ENCODE data around the gene GNB5.
A peak's percentile ranks its signal among the peaks of the same experiment; 100 is the strongest.

GNB5 gene

DNA sequence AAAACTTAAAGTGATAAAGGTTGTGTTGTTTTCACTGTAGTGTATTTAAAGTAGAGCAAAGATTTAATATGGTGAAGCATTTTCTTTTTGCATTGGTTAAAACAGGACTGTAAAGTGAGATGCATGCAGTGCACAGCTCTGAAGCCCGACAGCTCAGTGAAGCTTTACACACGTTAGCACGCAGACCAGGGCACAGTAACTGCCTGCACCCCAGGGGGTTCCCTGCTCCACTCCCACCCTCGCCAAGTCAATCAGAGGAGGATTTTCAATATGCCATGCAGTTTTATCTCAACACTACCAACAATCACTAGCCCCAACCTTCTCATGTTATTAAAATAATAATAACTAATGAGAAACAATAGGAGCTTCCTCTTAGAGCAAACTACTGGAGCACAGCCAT, 50.5 kb downstream of the GNB5 start:
- DNase-seq (ENCODE audit: low spot score) = no peak

GRCh38 chr15:52139599-52140462, 51.4 kb downstream of the GNB5 start:
- peak; percentile 68 for DNase-seq (ENCODE audit: low spot score)

DNA sequence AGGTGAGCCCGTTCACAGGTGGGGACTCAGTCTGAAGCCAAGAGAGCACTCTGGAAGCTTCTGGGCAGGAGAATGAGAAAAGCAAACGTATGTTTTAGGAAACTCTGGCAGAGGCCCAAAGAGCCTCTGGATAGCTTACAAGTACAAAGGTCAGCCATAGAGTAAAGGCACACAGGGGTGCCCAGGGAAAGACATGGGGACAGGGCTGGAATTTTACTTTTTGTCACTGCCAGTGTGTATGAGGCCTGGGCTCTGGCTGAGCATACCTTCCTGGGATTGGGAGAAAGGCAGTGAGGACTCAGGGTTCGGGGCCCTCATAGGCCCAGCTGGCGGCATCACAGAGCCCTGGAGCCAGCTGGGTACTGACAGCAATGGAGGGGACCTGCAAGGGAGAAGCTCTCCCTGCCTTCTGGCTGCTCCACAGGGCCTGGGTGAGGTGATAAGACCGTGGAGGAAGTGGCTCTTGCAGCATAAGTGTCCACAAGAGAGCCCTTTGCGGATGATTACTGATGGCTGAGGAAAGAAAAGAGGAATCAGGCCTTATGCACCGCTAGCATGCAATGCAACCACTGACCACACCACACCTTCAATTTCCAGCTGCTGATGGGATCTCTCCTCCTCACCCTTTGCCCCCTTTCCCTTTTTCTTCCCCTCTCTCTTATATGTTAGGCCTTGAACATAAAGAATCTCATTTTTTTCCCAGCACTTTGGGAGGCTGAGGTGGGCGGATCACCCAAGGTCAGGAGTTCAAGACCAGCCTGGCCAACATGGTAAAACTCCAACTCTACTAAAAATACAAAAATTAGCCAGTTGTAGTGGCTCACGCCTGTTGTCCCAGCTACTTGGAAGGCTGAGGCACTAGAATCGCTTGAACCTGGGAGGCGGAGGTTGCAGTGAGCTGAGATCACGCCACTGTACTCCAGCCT, 53.5 kb downstream of the GNB5 start:
- DNase-seq (ENCODE audit: low spot score) = no peak

- DNase-seq (ENCODE audit: low spot score) = no peak
These were observed 54.7 kb downstream of the GNB5 start for GRCh38 chr15:52136442-52136980.

- no peak for DNase-seq (ENCODE audit: low spot score)
These were observed 56.6 kb downstream of the GNB5 start for GRCh38 chr15:52134502-52135144.

DNA sequence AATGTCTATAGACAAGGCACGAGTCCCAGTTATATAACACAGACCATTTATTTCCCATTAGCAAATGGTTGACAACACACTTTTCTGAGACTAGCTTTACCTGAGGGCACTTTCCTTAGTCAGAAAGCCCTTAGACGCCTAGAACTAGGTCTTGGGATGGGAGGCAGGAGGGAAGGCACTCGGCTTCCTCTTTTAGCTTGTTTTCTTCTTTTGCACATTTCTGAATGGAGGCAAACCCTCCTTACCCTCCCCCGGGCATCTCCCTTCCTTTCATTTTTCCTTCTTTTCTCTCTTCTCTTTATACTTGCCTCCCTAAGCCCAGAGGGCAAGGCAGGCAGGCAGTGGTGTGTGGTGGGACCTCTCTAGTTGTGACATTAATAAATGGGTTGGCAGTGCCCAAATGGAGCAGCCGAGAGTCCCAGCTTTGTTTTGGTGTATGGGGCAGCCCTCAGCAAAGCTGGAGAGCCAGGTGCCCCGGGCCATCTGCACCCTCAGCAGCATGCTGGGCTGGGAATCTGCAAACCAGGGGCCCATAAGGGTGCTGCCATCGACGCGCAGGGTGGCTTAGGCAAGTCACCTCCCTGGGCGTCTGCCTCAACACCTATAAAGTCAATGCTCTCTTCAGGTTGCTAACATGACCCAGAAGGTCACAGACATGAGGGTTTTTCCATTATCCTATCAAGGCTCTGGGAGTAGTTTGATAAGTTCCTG, 57.5 kb downstream of the GNB5 start:
- DNase-seq (ENCODE audit: low spot score) = no peak

GRCh38 chr15:52132066-52132465, 59.1 kb downstream of the GNB5 start:
- no peak for DNase-seq (ENCODE audit: low spot score)

GRCh38 chr15:52128568-52128967, 62.6 kb downstream of the GNB5 start:
- no peak for DNase-seq (ENCODE audit: low spot score)

DNA sequence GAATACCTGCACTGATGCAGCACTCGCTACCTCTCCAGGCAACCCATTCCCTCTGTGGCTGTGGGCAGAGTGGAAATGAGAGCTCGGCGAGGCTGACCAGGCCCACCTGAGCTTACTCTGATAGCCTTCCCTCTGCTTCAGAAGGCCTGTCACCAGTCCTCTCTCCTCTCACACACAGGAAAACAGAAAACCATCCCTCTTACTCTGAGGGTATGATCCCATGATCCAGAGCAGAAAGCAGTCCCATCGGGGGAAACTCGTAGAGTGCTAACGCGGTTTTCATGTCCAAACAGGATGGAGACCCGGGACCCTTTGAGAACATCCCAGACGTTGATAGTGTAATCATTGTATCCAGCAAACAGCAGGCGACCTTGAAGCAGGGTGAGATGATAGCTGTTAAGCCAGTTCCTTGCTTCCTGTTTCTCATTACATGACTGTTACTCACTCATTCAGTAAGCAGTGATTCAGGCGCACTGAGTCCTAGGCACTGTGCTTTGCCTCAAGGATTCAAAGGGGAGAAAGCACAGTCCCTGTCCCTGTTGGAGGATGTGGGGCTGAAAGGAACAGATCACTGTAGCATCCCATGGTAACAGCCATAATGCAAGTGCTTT, 66.8 kb downstream of the GNB5 start:
- peak; percentile 82 for DNase-seq (ENCODE audit: low spot score)

- DNase-seq (ENCODE audit: low spot score) = no peak
These were observed 69.3 kb downstream of the GNB5 start for GRCh38 chr15:52121896-52122295.

DNA sequence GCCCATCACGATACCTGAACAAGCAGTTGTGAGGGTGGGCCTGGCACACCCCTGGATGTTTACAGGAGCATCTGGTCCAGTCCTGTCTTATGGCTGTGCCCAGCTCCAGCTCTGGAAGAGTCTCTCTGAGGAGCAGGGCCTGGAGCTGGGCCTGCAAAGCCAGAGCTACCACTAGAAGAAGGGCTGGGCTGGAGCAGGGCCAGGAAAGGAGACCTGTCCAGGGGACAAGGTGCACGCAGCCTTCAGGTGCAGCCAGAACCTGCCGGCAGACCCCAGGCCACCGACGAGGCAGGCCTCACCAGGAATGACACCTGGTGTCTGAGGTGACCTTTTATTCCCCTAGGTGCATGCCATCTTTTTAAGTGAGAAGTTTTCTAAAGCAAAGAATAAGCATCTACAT, 70.2 kb downstream of the GNB5 start:
- DNase-seq (ENCODE audit: low spot score) = no peak

- DNase-seq (ENCODE audit: low spot score) = no peak
These were observed 70.7 kb downstream of the GNB5 start for GRCh38 chr15:52120488-52120887.

- no peak for DNase-seq (ENCODE audit: low spot score)
These were observed 72.0 kb downstream of the GNB5 start for GRCh38 chr15:52118969-52119749.

DNA sequence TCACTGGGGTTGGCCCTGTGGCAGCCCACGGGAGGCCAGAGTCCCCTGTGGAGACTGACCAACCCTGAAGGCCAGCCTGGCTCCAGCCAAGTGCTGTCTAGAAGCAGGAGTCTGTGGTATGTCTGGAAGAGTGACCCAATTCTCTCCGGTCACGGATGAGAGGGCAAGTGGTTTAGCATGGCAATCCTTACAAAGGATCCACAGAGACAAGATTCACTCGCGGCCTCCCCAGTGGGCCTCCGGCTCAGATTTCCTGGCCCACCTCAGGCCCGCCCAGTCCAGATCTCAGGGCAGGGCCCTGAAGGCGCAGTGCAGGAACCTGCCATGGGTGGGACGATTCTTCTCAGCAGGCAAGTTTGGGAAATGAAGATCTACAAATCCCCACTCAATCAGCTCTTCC, 73.6 kb downstream of the GNB5 start:
- no peak for DNase-seq (ENCODE audit: low spot score)

DNA sequence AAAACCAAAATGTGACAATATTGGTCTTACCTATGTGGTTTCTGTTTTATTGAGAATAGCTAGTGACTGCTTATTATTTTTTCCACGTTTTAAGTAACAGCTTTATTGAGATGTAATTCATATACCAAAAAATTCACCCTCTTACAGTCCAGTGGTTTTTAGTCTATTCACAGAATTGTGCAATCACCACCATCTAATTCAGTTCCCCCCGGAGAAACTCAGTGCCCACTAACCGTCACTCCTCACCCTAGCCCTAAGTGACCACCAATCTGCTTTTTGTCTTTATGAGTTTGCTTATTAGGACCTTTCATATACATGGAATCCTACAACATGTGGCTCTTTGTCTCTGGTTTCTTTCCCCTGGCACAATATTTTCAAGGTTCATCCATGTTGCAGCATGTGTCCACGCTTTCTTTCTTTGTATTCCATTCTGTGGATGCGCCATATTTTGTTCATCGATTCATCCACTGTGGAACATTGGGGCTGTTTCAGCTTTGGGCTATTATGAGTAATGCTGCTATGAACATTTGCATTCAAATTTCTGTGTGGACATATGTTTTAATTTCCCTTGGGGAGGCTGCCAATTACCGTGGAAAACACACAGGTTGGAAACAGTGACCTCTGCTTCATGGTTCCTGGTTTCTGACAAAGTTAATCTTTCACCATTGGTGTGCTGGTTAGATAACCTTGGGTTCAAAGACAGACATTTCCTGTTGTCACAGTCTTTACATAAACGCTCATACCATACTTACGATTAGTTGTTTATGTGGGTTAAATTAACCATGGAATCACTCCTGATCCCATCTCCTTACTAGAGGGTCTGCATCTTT, 75.4 kb downstream of the GNB5 start:
- DNase-seq (ENCODE audit: low spot score) = no peak

DNA sequence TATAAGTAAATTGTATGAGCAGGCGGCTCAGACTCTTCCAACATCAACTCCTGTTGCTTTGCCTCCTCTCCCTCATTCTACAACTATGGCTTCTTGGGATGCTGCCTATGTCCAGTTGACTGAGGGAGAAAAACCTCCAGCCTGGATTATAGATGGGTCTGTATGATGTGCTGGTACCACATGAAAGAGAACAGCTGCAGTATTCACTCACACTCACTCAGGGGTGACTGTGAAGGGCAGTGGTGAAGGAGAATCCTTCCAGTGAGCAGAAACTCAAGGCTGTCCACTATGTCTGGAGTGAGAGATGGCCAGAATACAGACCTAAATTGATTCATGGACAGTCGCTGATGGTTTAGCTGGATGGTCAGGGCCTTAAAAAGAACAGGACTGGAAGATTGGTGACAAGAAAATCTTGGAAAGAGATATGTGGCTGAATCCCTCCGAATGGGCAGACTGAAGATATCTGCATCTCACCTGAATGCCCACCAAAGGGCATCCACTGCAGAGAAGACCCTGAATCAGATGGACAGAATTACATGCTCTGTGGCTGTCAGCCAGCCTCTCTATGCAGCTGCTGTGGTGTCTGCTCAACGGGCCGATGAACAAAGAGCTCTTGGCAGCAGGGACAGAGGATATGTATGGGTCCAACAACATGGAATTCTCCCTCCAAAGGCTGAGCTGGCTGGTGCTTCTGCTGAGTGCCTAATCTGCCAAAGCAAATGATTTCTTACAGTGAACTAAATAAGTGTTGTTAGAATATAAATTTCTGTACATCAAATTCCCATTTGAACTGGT, 76.7 kb downstream of the GNB5 start:
- no peak for DNase-seq (ENCODE audit: low spot score)

- no peak for DNase-seq (ENCODE audit: low spot score)
These were observed 77.5 kb downstream of the GNB5 start for GRCh38 chr15:52113708-52114107.

DNA sequence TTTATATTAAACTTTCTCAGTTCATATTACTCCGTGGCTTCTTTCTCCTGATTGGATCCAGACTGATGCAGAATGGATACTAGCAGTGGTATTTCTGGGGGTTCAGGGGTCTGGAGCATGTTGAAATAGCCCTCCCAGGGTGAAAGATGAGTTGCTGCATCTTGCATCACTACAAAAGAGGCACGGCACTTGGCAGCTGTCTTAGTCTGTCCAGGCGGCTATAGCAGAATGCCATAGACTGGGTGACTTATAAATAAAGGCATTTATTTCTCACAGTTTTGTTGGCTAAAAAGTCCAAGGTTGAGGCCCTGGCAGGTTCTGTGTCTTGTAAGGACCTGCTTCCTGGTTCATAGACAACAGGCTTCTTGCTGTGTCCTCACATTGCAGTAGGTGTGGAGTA, 78.0 kb downstream of the GNB5 start:
- DNase-seq (ENCODE audit: low spot score) = no peak
